ENCODE results near the gene JSRP1.

Gene JSRP1

DNA sequence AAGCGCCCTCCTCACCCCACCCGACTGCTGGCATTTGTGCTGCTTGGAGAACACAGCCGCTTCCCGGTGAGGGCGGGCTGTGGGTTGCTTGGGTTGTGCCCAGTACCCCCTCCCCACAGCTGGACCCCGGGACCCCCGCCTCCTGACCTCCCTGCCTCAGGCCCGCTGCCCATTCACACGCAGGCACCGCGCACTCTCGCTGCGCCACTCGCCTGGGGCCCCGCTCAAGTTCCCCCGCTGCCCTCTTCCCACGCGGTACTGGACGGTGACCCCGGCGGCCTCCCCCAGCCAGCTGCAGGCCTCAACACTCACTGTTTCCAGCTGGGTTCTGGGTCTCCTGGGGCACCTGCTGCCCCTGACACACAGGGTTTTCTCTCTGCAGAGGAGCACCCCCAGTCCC lies 36.5 kb downstream of the JSRP1 start:
- TF ChIP-seq, protein P1, sequence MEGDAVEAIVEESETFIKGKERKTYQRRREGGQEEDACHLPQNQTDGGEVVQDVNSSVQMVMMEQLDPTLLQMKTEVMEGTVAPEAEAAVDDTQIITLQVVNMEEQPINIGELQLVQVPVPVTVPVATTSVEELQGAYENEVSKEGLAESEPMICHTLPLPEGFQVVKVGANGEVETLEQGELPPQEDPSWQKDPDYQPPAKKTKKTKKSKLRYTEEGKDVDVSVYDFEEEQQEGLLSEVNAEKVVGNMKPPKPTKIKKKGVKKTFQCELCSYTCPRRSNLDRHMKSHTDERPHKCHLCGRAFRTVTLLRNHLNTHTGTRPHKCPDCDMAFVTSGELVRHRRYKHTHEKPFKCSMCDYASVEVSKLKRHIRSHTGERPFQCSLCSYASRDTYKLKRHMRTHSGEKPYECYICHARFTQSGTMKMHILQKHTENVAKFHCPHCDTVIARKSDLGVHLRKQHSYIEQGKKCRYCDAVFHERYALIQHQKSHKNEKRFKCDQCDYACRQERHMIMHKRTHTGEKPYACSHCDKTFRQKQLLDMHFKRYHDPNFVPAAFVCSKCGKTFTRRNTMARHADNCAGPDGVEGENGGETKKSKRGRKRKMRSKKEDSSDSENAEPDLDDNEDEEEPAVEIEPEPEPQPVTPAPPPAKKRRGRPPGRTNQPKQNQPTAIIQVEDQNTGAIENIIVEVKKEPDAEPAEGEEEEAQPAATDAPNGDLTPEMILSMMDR (conservative IDR thresholded peaks at IDR 0.05; ENCODE audit: control insufficient read depth, insufficient read depth, low read depth, low read length) = no peak

DNA sequence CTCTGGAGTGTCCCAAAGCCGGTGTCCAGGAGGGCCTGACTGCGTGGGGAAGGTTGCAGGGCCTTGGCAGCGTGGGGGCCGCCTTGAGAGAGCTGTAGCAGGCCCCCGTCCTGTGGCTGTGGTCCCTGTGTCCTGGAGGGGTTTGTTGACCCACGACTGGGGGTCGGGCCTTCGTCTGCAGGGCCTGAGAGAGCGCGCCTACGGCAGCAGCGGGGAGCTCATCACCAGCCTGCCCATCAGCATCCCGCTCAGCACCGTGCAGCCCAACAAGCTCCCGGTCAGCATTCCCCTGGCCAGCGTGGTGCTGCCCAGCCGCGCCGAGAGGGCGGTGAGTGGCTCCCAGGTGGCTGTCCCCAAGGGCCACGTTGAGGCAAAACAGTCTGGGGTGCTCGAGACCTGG lies 38.6 kb downstream of the JSRP1 start:
- DNase-seq (ENCODE audit: low read depth) = no peak
- TF ChIP-seq, protein P1 (conservative IDR thresholded peaks at IDR 0.05; ENCODE audit: control insufficient read depth, insufficient read depth, low read depth, low read length) = no peak
- no peak overlapping the region for H3K4me3 ChIP-seq (ENCODE audit: control insufficient read depth, low read depth, low read length)

More for the DNA sequence above, 36.5 kb downstream of the JSRP1 start:
- DNase-seq (ENCODE audit: low read depth) = no peak
- no peak overlapping the region for H3K4me3 ChIP-seq (ENCODE audit: control insufficient read depth, low read depth, low read length)

DNA sequence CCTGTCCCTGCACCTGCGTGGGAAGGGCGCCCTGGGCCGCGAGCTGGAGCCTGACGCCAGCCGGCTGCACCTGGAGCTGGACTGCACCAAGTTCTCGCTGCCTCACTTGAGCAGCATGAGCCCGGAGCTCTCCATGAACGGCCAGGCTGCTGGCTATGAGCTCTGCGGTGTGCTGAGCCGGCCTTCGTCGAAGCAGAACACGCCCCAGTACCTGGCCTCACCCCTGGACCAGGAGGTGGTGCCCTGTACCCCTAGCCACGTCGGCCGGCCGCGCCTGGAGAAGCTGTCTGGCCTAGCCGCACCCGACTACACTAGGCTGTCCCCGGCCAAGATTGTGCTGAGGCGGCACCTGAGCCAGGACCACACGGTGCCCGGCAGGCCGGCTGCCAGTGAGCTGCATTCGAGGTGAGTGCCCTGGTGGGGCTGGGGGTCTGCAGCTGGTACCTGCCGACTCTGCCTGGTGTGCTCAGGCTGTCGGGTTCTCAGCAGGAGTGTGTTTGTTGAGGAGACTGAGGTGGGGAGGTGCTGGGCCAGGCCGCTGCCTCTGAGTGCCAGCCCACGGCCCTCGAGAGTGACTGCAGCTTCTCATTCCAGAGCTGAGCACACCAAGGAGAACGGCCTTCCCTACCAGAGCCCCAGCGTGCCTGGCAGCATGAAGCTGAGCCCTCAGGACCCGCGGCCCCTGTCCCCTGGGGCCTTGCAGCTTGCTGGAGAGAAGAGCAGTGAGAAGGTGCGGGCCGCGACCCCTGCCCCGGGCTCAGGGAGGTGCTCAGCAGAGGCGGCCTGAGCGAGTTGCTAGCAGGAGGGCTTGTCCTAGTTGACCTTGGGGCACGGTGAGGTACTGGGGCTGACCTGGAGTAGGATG lies 39.6 kb downstream of the JSRP1 start:
- no peak for DNase-seq (ENCODE audit: low read depth)
- TF ChIP-seq, protein P1 (conservative IDR thresholded peaks at IDR 0.05; ENCODE audit: control insufficient read depth, insufficient read depth, low read depth, low read length) = no peak
- no peak overlapping the region for H3K4me3 ChIP-seq (ENCODE audit: control insufficient read depth, low read depth, low read length)

- no peak for DNase-seq (ENCODE audit: low read depth)
- TF ChIP-seq, protein P1 (conservative IDR thresholded peaks at IDR 0.05; ENCODE audit: control insufficient read depth, insufficient read depth, low read depth, low read length) = no peak
- no peak overlapping the region for H3K4me3 ChIP-seq (ENCODE audit: control insufficient read depth, low read depth, low read length)
Observed at GRCh38 chr19:2215281-2215751, 40.9 kb downstream of the JSRP1 start.

GRCh38 chr19:2214251-2214650 lies 42.0 kb downstream of the JSRP1 start:
- no peak overlapping the region for H3K4me3 ChIP-seq (ENCODE audit: control insufficient read depth, low read depth, low read length)
- DNase-seq (ENCODE audit: low read depth) = no peak
- TF ChIP-seq, protein P1 (conservative IDR thresholded peaks at IDR 0.05; ENCODE audit: control insufficient read depth, insufficient read depth, low read depth, low read length) = no peak

- no peak overlapping the region for H3K4me3 ChIP-seq (ENCODE audit: control insufficient read depth, low read depth, low read length)
- TF ChIP-seq, protein P1 (conservative IDR thresholded peaks at IDR 0.05; ENCODE audit: control insufficient read depth, insufficient read depth, low read depth, low read length) = no peak
Observed at GRCh38 chr19:2213799-2214198, 42.4 kb downstream of the JSRP1 start.

More at GRCh38 chr19:2213799-2214198, 42.4 kb downstream of the JSRP1 start:
- DNase-seq (ENCODE audit: low read depth) = peak; percentile 48
